IPS-18c (cell line): Measurements from ENCODE around the gene LILRA1.
"Not testable (repeated sequence)": the region's sequence is repeated elsewhere in the genome, so short reads cannot be mapped to it uniquely, and the experiment has no call there.

Experiments
- H3K4me3 ChIP-seq: 2 replicates; pipeline ENCODE4 v1.7.0; 2013; ENCODE audit warnings: low read depth, mild to moderate bottlenecking, low read length, moderate library complexity; ENCODE audit not compliant: insufficient read depth
- H3K9me3 ChIP-seq: one replicate; pipeline ENCODE4 v1.6.1; 2013; ENCODE audit warnings: mild to moderate bottlenecking, low read length, moderate library complexity; ENCODE audit not compliant: control insufficient read depth, insufficient read depth

The LILRA1 gene

GRCh38 chr19:54609356-54609791, 15.9 kb downstream of the LILRA1 start:
- Histone ChIP-seq H3K9me3 (peaks cover 25% of the 10 kb centered on the region), H3K4me3 (no peak overlapping the region)

GRCh38 chr19:54612428-54612827, 19.0 kb downstream of the LILRA1 start:
- no peak overlapping the region for H3K4me3 ChIP-seq

GRCh38 chr19:54614726-54615125, 21.3 kb downstream of the LILRA1 start:
- Histone ChIP-seq H3K9me3 (no peaks in the 10 kb centered on the region), H3K4me3 (no peak overlapping the region)

More at GRCh38 chr19:54612428-54612827, 19.0 kb downstream of the LILRA1 start:
- peaks cover 16% of the 10 kb centered on the region for H3K9me3 ChIP-seq

GRCh38 chr19:54616057-54616456, 22.6 kb downstream of the LILRA1 start:
- Histone ChIP-seq H3K9me3 (peaks cover 3% of the 10 kb centered on the region), H3K4me3 (no peak overlapping the region)

- peaks cover 3% of the 10 kb centered on the region for H3K9me3 ChIP-seq
- no peak overlapping the region for H3K4me3 ChIP-seq
Measured at GRCh38 chr19:54616821-54617560, 23.6 kb downstream of the LILRA1 start.

- H3K4me3 ChIP-seq: no peak overlapping the region
Measured at GRCh38 chr19:54620464-54620863, 27.0 kb downstream of the LILRA1 start.

GRCh38 chr19:54622431-54622830, 29.0 kb downstream of the LILRA1 start:
- H3K4me3 ChIP-seq: no peak overlapping the region

More at GRCh38 chr19:54620464-54620863, 27.0 kb downstream of the LILRA1 start:
- peaks cover 3% of the 10 kb centered on the region for H3K9me3 ChIP-seq

GRCh38 chr19:54624234-54624633, 30.8 kb downstream of the LILRA1 start:
- H3K9me3 ChIP-seq, H3K4me3 ChIP-seq: not testable (repeated sequence)

More at GRCh38 chr19:54622431-54622830, 29.0 kb downstream of the LILRA1 start:
- H3K9me3 ChIP-seq: peaks cover 6% of the 10 kb centered on the region

- H3K9me3 ChIP-seq: not testable (repeated sequence)
Measured at GRCh38 chr19:54624934-54625730, 31.7 kb downstream of the LILRA1 start.

GRCh38 chr19:54626757-54627156, 33.3 kb downstream of the LILRA1 start:
- no peak overlapping the region for H3K4me3 ChIP-seq
- peaks cover 7% of the 10 kb centered on the region for H3K9me3 ChIP-seq

More at GRCh38 chr19:54624934-54625730, 31.7 kb downstream of the LILRA1 start:
- H3K4me3 ChIP-seq: not testable (repeated sequence)

- not testable (repeated sequence) for H3K9me3 ChIP-seq, H3K4me3 ChIP-seq
Measured at GRCh38 chr19:54627912-54628311, 34.5 kb downstream of the LILRA1 start.

GRCh38 chr19:54630262-54630661, 36.8 kb downstream of the LILRA1 start, which contains the start of gene LILRB1:
Gene LILRB1 (plus strand): TSS chr19:54630484. CDS start chr19:54631074, 590 bp downstream.
- peaks cover 11% of the 10 kb centered on the region for H3K9me3 ChIP-seq
- H3K4me3 ChIP-seq: not testable (repeated sequence)

GRCh38 chr19:54630782-54631181, 37.4 kb downstream of the LILRA1 start:
- no peak overlapping the region for H3K4me3 ChIP-seq
- H3K9me3 ChIP-seq: peaks cover 13% of the 10 kb centered on the region

GRCh38 chr19:54631489-54632337, 38.3 kb downstream of the LILRA1 start:
- not testable (repeated sequence) for H3K4me3 ChIP-seq
- peaks cover 11% of the 10 kb centered on the region for H3K9me3 ChIP-seq

- H3K4me3 ChIP-seq, H3K9me3 ChIP-seq: not testable (repeated sequence)
Measured at GRCh38 chr19:54632517-54632916, 39.1 kb downstream of the LILRA1 start.

GRCh38 chr19:54633401-54633800, 40.0 kb downstream of the LILRA1 start:
- Histone ChIP-seq H3K9me3 (peaks cover 9% of the 10 kb centered on the region), H3K4me3 (no peak overlapping the region)

GRCh38 chr19:54636081-54636480, 42.6 kb downstream of the LILRA1 start:
- H3K4me3 ChIP-seq, H3K9me3 ChIP-seq: not testable (repeated sequence)
